GM10847 (cell line): ENCODE data around the gene SLK.

Experiments
- POLR2A ChIP-seq: IDR thresholded peaks from 2 replicates; pipeline ENCODE4 v1.6.1; 2011; ENCODE audit not compliant: insufficient read length; ENCODE audit errors: extremely low read depth

Gene SLK

DNA sequence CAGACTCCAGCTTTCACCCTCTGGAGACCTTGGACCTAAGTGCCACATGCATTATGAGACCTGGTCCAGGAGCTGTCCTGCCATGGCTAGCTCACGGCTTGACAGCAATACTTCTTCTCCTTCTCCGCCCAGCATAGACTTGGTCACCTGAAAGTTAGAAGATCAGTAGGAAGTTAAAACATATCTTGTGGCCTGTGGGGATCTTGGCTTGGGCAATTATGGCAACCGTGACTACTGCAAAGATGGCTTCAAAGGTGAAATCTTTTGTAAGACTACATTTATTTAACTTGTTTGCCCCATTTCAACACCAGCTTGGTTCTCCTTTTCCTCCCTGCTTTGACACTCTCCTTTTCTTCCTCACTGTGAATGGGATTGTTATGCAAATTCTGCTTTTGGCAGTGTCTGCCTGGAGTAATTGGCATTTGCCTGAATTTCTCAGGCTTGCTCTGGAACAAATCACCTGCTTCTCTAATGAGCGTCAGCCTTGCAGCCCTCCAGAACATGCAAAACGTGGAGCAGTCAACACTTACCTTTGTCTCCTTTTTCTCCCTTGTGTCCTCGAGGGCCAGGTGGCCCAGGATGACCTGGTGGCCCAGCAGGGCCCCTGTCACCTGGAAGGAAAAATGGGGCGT lies 65.3 kb downstream of the SLK start:
- no peak for TF ChIP-seq POLR2A

DNA sequence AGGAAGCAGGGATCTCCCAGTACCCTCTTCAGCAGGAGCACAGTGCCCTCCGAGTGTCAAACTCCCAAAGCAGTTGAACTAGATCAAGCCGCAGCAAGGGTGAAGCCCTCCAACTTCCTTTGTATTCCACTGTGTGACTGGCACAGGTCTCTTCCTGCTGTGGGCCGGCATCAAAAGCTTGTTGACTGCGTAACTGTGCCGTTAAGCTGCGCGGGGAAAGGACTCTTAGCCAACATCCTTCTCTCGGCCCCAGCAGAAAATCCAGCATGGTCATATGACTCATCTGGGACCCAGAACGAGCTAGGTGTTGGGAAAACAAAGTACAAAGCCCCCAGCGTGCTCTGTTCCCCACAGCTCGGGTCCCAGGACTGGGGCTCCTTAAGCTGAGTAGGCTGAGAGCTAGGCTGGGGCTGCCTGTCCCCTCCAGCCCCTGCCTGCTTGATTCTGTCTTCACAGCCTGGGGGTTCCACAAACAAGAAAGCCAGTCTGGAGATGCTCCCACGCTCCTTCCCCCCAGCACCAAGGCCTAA lies 66.5 kb downstream of the SLK start:
- no peak for TF ChIP-seq POLR2A

- no peak for TF ChIP-seq POLR2A
Measured at GRCh38 chr10:104033966-104034365, 67.0 kb downstream of the SLK start.

- no peak for TF ChIP-seq POLR2A
Measured at GRCh38 chr10:104034401-104035193, 67.7 kb downstream of the SLK start.

DNA sequence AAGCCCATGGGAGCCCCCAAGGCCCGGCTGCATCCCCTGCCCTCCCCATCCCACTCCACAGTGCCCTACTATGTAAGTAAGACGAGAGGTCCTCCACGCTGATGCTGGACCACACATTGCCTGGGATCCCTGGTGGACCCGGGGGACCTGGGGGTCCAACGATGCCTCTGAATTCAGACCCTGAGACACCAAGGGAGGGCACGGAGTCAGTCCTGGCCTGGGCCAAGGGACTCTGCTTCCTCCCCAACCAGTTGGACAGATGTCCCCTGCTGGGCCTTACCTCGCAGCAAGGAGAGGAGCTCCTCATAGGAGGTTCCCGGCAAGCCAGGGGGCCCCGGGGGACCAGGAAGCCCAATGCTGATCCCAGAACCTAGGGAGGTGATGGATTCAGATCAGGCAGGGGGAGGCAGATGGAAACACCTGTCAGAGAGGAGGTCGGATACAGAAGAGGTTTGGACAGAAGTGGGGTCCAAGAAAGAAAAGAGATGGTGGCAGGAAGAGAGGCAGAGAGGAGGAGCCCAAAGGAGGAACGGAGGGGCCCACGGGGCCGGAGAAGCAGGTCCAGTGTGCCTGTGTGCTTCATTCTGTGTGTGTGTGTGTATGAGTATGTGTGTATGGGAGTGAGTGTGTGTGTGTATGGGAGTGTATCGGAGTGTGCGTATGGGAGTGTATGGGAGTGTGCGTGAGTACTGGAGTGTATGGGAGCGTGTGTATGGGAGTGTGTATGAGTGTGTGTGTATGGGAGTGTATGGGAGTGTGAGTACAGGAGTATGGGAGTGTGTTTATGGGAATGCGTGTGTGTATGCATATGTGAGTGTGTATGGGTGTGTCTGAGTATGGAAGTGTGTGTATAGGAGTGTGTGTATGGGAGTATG lies 68.5 kb downstream of the SLK start:
- no peak for TF ChIP-seq POLR2A

GRCh38 chr10:104036069-104036384 lies 69.1 kb downstream of the SLK start:
- TF ChIP-seq POLR2A = no peak

DNA sequence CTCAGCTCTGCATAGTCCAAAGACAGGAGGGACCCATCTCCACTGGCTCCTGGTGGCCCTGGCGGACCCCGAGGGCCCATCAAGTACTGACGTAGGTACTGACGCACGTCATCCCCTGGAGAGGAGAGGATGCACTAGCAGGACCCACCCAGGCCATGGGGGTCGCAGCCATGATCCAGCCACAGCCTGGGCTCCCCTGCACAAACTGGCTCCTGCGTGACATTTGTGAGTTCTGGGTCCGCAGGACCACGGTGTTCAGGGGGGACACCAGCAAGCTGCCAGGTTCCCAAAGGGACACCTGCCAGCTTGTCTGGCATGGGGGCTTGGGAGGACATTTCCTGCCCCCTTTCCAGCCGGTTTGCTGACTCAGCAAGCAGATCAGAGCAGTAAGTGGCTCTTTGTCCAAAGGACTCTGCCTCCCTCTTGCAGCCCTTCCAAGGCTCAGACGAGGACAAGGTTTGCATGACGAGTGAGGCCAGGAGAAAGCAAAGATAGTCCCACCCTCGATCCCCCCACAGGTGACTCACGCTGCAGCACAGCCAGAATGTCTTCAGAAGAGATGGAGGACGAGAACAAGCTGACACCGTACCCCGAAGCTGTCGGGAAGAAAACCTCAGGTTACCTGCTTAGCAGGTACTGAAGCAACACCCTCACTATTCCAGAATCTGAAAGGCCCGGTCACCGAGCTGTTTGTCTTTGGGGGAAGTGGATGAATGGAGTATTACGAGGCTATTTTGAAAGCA lies 69.7 kb downstream of the SLK start:
- no peak for TF ChIP-seq POLR2A

DNA sequence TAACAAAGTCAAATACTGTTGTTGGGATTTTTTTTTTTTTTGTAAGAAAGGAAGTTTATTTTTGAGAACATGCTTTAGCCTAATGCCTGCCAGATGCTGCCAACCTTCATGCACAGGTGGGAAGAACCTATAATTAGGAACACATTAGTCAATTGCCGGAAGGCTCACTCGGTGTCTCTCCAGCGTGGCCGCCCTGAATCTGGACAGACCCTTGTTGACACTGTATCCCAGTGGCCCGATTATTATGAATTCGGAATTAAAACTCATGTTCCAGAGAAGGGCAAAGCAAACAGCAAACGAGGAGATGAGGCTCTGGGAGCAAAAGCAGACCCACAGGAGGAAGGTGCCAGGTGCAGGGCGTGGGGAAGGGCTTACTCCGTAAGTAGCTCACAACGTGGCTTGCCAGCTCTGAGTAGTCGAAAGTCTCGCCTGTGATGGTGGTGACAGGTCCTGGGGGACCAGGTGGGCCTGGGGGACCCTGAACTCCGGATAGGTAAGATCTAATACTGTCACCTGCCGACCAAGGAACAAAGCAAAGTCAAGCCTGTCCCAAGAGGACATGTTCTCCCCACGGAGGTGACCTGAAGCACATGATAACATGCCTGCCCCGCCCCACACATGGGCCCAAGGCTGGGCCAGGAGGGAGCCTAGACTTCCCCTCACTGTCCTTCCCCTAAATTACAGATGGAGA lies 70.5 kb downstream of the SLK start:
- no peak for TF ChIP-seq POLR2A

GRCh38 chr10:104038537-104038936 lies 71.6 kb downstream of the SLK start:
- TF ChIP-seq POLR2A = no peak

- TF ChIP-seq POLR2A = no peak
Measured at GRCh38 chr10:104038958-104039752, 72.2 kb downstream of the SLK start.

- no peak for TF ChIP-seq POLR2A
Measured at GRCh38 chr10:104040382-104040781, 73.4 kb downstream of the SLK start.

- no peak for TF ChIP-seq POLR2A
Measured at GRCh38 chr10:104040862-104041789, 74.2 kb downstream of the SLK start.
